Measurements from ENCODE around the gene FRMPD4.

Gene FRMPD4

DNA sequence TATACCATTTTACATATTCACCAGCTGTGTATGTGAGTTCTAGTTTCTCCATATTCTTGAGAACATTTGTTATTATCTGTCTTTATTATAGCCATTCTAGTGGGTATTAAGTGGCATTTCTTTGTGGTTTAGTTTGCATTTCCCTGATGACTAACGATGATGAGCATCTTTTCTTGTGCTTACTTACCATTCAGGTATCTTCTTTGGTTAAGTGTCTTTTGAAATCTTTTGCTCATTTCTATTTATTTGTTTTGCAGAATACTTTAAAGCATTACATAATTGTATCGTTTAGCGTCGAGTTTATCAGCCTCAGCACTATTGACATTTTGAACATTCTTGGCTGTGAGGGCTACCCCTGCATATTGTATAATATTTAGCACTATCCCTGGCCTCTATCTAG lies 85.4 kb downstream of the FRMPD4 start:
- no peak for DNase-seq

DNA sequence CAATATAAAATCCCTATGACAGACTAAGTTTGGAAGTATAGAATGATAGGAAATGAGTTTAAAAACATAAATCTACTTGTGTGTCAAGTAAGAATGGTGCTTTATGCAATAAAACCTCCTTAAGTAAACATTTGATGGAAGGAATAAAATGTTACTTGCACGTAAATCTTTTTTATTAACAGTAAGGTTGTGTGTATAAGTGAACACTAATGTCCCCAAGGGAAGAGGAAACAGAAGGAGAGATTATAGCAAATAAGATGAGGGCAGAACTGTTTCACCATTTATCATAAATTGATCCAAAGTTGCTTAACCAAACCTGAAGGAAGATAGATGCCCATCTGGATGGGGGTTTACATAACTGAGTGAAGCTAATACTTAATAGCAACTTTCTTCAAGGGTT lies 86.8 kb downstream of the FRMPD4 start:
- peak; percentile 80 for DNase-seq

GRCh38 chrX:12227412-12228041 lies 89.3 kb downstream of the FRMPD4 start:
- DNase-seq, result no peak

DNA sequence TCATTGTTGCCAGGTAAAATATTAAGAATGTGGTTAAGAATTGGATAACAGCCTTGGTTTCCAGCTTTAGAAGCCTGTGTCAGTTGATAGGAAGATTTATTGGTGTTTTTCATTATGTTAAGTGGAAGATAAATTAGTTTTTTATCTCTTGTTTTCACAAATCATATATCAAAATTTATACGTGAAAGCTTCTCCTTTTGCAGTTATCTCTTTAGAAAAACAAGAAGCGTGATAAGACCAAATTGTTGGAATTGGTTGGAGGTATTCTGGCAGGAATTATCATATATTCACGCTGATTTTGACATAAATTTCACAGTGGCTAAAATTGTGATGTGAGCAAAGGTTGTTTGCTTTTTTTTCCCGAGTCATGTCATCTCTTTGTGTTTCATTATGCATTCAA lies 90.6 kb downstream of the FRMPD4 start:
- no peak for DNase-seq

- DNase-seq, result no peak
Observed at GRCh38 chrX:12229986-12230385, 91.7 kb downstream of the FRMPD4 start.

- no peak for DNase-seq
Observed at GRCh38 chrX:12234534-12235329, 96.5 kb downstream of the FRMPD4 start.

GRCh38 chrX:12236156-12236555 lies 97.9 kb downstream of the FRMPD4 start:
- no peak for DNase-seq

DNA sequence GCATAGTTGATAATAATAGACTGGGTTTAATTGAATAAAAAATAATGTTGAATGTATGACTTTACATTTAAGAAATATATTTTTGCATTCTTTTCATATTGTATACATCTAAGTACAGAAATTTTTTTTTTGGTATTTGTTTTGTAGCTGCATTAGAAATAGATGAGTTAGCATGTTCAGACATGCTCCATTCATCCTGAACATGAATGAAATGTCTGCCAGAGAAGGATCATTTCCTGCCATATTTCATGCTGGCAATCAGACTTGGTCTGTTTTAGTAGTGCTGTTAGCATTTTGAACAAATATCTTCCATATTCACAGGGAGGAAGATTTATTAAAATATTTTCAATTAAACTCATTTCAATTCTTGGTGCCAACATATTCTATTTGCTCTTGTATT lies 98.9 kb downstream of the FRMPD4 start:
- no peak for DNase-seq

GRCh38 chrX:12237771-12238170 lies 99.5 kb downstream of the FRMPD4 start:
- no peak for DNase-seq

GRCh38 chrX:12239356-12240082 lies 101.2 kb downstream of the FRMPD4 start:
- DNase-seq, result no peak

- no peak for DNase-seq
Observed at GRCh38 chrX:12240491-12240890, 102.2 kb downstream of the FRMPD4 start.

DNA sequence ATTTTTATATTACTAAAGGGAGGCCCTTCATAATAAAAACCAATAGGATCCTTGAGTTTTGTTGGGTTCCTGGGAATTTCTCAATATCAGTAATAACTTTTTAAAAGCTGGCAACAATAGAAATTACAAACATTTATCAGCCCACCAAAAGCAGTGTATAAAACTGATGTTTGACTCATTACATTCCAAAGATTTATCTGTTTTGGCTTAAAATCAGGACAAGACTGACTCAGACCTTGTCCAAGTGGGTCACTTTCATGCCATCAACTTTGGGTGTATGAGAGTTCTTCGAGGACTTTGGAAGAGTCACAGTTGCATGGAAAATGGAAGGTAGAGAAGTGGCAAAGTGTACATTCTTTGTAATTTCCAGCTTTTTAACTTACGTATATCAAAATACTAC lies 102.8 kb downstream of the FRMPD4 start:
- DNase-seq, result no peak

DNA sequence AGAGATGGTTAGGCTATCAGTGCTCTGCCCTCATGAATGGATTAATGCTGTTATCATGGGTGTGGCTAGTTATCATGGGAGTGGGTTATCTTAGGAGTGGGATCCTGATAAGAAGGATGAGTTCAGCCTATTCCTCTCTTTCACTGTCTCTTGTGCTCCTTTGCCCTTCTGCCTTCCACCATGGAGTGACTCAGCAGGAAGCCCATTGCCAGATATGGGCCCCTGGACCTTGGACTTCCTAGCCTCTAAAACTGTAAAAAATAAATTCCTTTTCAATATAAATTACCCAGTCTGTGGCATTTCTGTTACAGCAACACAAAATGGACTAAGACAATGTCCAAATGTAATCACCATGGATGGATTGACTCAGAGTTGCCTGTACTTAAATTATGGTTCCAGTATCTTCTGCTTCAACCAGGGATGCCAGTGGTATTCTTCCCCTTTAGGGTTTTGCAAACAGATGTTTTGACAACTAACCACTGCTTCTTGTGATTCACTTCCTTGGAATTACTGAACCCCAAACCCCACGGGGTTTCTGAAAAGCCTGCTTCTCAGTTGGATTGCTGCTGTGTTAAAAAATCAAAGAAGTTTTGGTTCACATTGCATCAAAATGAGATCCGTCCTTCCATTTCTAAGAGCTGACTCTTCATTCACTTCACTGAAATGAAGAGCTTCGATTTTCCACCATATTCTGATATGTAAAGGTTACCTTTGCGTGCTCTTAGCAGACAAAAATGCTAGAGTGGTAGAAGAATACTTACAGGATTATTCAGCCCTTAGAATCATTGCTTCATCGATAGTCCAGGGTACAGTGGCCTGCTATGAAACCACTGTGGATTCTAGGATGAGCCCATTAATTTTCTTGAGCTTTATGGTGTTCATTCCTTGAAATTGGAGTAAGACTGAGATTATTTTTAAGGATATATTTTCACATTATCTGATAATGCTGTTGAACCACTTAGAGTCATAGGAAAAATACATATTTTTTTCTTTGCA lies 107.7 kb downstream of the FRMPD4 start:
- peak; percentile 85 for DNase-seq

DNA sequence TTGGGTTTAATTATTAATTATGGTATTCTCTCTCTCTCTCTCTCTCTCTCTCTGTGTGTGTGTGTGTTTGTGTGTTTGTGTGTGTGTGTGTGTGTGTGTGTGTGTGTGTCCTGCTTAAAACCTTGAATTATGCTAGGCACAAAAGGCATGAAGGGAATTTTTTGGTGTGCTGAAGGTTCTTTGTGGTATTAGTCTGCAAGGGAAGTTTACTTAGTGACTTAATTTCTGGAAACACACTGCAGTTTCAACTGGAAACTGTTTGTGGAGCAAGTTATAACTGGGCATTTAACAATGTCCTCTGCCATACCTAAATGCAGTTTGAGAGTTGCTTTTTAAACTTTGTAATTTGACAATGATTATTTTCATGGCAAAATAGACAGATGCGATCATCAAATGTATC lies 111.7 kb downstream of the FRMPD4 start:
- peak; percentile 22 for DNase-seq

- no peak for DNase-seq
Observed at GRCh38 chrX:12263211-12263610, 124.9 kb downstream of the FRMPD4 start.

DNA sequence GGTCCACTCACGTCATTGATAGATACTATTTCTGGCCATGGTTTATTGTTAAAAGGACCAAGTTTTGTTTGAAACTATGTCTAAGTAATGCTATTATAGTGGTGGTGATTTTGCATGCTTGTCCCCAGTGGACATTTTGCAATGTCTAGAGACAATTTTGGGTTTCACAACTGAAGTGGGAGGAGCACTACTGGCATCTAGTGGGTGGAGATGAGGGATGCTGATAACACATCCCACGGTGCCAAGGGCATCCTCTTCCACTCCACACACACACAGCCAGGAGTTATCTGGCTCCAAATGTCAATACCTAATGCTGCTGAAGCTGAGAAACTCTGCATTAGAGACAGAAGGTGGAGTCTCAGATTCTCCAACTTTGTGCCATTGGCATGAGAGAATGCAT lies 131.2 kb downstream of the FRMPD4 start:
- DNase-seq, result no peak

DNA sequence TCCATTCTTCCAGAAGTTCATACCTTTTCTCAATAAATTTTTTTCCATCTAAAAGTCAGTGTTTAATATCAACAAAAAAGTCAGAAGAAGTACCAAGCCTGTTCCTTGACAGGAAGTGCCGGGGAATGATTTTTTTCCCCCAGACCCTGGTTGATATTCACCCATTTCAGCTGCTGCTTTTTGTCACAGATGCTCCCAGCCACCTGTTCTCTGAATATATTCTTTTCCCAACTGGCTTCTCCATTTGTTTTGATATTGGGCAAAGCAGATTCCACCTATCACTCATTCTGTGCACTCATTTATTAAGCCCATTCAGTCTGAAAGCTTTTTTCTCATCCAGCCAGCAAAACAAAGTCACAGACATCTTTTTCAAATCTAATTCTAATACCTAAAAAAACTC lies 139.9 kb downstream of the FRMPD4 start:
- DNase-seq, result no peak

GRCh38 chrX:12282991-12283390 lies 144.7 kb downstream of the FRMPD4 start:
- no peak for DNase-seq

DNA sequence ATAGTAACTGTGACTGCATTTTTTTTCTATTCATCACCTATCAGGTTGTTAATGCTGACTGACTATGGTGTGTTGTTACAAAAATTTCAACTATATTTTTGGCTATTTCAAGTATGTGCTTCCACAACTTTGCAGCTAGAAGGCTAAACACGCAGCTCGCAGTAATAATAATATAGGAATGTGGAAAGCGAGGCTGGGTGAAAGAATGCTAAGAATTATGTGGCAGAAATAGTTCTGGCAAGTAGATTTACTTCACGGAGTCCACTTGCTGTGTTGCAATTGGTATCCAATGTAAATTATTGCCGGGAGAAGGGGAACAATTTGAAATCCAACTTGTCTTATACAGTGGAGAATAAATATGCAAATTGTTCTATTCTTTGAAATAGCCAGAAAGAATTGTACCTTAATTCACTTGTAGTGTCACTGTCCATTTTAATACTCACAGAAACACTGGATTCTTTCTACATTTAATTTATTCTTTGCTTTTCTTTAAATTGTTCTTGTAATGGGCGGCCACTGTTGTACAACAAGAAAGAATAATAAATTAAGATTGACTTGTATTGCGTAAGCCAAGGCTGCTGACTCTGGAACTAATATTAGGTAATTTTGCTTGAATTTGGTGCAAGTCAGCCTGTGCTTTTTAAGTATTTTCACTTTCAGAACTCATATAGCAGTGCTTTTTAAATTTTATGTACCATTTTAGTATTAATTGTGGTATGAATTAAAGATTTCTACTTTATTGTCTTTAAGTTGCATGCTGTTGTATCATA lies 154.9 kb downstream of the FRMPD4 start:
- peak; percentile 75 for DNase-seq

- no peak for DNase-seq
Observed at GRCh38 chrX:12297353-12297752, 159.1 kb downstream of the FRMPD4 start.

GRCh38 chrX:12301288-12301687 lies 163.0 kb downstream of the FRMPD4 start:
- no peak for DNase-seq

GRCh38 chrX:12304261-12304660 lies 166.0 kb downstream of the FRMPD4 start:
- DNase-seq, result peak; percentile 66
